ENCODE measurements around the gene CYLD. TPM values are rescaled to one million over a fixed set of nuclear protein-coding genes. Genes with fewer than 3 reads are reported as not detected.

The CYLD gene
- total and polyA plus RNA-seq, 2 donors from 2014 or later, result 8.9 to 48.0 TPM

DNA sequence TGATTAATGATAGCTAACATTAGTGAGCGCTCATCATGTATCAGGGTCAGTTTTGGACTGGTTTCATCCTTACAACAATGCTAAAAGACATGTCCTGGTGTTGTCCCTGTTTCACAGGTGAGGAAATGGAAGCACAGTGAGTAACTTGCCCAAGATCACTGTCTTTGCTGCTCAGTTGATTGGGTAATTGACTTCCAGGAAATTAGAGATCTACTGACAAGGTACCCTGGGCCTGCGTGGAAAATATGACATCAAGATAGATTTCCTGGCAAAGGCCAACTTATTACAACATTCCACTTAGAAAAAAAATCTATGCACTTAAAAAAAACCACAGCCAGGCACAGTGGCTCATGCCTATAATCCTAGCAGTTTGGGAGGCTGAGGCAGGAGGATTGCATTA is 96.3 kb downstream of the CYLD start:
- TF ChIP-seq, protein P1, sequence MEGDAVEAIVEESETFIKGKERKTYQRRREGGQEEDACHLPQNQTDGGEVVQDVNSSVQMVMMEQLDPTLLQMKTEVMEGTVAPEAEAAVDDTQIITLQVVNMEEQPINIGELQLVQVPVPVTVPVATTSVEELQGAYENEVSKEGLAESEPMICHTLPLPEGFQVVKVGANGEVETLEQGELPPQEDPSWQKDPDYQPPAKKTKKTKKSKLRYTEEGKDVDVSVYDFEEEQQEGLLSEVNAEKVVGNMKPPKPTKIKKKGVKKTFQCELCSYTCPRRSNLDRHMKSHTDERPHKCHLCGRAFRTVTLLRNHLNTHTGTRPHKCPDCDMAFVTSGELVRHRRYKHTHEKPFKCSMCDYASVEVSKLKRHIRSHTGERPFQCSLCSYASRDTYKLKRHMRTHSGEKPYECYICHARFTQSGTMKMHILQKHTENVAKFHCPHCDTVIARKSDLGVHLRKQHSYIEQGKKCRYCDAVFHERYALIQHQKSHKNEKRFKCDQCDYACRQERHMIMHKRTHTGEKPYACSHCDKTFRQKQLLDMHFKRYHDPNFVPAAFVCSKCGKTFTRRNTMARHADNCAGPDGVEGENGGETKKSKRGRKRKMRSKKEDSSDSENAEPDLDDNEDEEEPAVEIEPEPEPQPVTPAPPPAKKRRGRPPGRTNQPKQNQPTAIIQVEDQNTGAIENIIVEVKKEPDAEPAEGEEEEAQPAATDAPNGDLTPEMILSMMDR (IDR thresholded peaks at IDR 0.05; ENCODE audit: borderline replicate concordance, extremely low read depth, insufficient read depth), result no peak

DNA sequence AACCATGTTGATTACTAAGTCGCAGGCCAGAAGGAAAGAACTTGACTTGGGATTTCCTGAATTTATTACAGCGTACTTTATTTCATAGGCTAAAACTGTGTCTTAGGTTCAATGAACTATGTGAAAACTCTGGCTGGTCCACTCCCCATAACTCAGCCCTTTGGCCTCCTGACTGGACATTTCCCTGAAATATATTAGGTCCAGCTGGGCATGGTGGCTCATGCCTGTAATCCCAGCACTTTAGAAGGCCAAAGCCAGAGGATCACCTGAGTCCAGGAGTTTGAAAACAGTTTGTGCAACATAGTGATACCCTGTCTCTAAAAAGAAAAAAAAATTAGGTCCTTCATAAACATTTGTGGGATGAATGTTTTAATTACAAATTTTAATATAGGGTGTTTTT is 97.0 kb downstream of the CYLD start:
- H3K9ac ChIP-seq (ENCODE audit: low read length in 3 of 3), result no peak overlapping the region
- no peaks in the 10 kb centered on the region for H3K36me3 ChIP-seq (ENCODE audit: control insufficient read depth in 2 of 3, insufficient read depth in 3 of 3, low read length in 3 of 3)
- H3K4me3 ChIP-seq (ENCODE audit: low read length in 3 of 3), result no peak overlapping the region
- no peaks in the 10 kb centered on the region for H3K9me3 ChIP-seq (ENCODE audit: control insufficient read depth in 2 of 3, insufficient read depth in 1 of 3, low read length in 3 of 3)
- H3K27ac ChIP-seq (ENCODE audit: low read depth in 2 of 2, low read length in 2 of 2), result no peak overlapping the region
- H3K27me3 ChIP-seq (ENCODE audit: control insufficient read depth, insufficient read depth, low read length), result no peaks in the 10 kb centered on the region
- intact Hi-C loops (cut with DNase I), result no loop called here
- peak in 1 of 5 donors; percentile 6 for DNase-seq
- no peak for FAIRE-seq
- H3K4me1 ChIP-seq (ENCODE audit: control insufficient read depth in 2 of 3, insufficient read depth in 2 of 3, low read depth in 1 of 3, low read length in 3 of 3), result peaks cover 0 to 14% (median 2%) of the 10 kb centered on the region in 3 donors
- TF ChIP-seq, protein P1 (IDR thresholded peaks at IDR 0.05; ENCODE audit: borderline replicate concordance, extremely low read depth, insufficient read depth), result no peak

More for the DNA sequence above, 96.3 kb downstream of the CYLD start:
- FAIRE-seq, result no peak
- H3K9me3 ChIP-seq (ENCODE audit: control insufficient read depth in 2 of 3, insufficient read depth in 1 of 3, low read length in 3 of 3), result no peaks in the 10 kb centered on the region
- no peak overlapping the region for H3K9ac ChIP-seq (ENCODE audit: low read length in 3 of 3)
- peaks cover 0 to 7% (median 2%) of the 10 kb centered on the region in 3 donors for H3K4me1 ChIP-seq (ENCODE audit: control insufficient read depth in 2 of 3, insufficient read depth in 2 of 3, low read depth in 1 of 3, low read length in 3 of 3)
- intact Hi-C loops (cut with DNase I), result no loop called here
- no peak overlapping the region for H3K4me3 ChIP-seq (ENCODE audit: low read length in 3 of 3)
- no peak overlapping the region for H3K27ac ChIP-seq (ENCODE audit: low read depth in 2 of 2, low read length in 2 of 2)
- no peaks in the 10 kb centered on the region for H3K27me3 ChIP-seq (ENCODE audit: control insufficient read depth, insufficient read depth, low read length)
- H3K36me3 ChIP-seq (ENCODE audit: control insufficient read depth in 2 of 3, insufficient read depth in 3 of 3, low read length in 3 of 3), result no peaks in the 10 kb centered on the region
- DNase-seq, result peak in 1 of 5 donors; percentile 1

DNA sequence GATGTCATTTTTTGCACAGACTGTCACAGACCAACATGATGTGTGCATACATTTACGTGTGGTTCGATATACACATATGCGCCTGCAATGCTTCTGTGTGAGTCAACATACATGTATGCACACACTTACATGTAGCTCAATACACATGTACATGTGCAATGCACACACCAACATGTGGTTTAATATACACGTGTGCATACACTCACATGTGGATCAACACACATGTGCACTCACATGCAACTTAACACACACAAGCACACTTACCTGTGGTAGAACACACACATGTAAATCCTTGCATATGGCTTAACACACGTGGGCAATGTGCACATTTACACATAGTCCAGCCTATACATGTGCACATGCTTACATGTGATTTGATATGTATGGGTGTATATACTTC is 97.5 kb downstream of the CYLD start:
- intact Hi-C loops (cut with DNase I), result no loop called here
- H3K36me3 ChIP-seq (ENCODE audit: control insufficient read depth in 2 of 3, insufficient read depth in 3 of 3, low read length in 3 of 3), result no peaks in the 10 kb centered on the region
- TF ChIP-seq, protein P1 (IDR thresholded peaks at IDR 0.05; ENCODE audit: borderline replicate concordance, extremely low read depth, insufficient read depth), result no peak
- peaks cover 0 to 17% (median 2%) of the 10 kb centered on the region in 3 donors for H3K4me1 ChIP-seq (ENCODE audit: control insufficient read depth in 2 of 3, insufficient read depth in 2 of 3, low read depth in 1 of 3, low read length in 3 of 3)
- no peak overlapping the region for H3K27ac ChIP-seq (ENCODE audit: low read depth in 2 of 2, low read length in 2 of 2)
- H3K4me3 ChIP-seq (ENCODE audit: low read length in 3 of 3), result no peak overlapping the region
- DNase-seq, result no peak
- H3K27me3 ChIP-seq (ENCODE audit: control insufficient read depth, insufficient read depth, low read length), result no peaks in the 10 kb centered on the region
- H3K9ac ChIP-seq (ENCODE audit: low read length in 3 of 3), result no peak overlapping the region
- no peaks in the 10 kb centered on the region for H3K9me3 ChIP-seq (ENCODE audit: control insufficient read depth in 2 of 3, insufficient read depth in 1 of 3, low read length in 3 of 3)
- FAIRE-seq, result no peak
